Stimulated activated CD4-positive, alpha-beta T cell treated with anti-CD3 and anti-CD28 coated beads, Interleukin-15, amount 100 ng/mL, for 1 hour (primary cell): Measurements from ENCODE around the gene NPR2.

Experiments used
- DNase-seq, 2 donors: peaks; one replicate each; pipeline ENCODE4 v3.0.0-alpha.2; 2020; ENCODE audit warnings: low read depth in 1 of 2, low spot score in 1 of 2

Gene NPR2

DNA sequence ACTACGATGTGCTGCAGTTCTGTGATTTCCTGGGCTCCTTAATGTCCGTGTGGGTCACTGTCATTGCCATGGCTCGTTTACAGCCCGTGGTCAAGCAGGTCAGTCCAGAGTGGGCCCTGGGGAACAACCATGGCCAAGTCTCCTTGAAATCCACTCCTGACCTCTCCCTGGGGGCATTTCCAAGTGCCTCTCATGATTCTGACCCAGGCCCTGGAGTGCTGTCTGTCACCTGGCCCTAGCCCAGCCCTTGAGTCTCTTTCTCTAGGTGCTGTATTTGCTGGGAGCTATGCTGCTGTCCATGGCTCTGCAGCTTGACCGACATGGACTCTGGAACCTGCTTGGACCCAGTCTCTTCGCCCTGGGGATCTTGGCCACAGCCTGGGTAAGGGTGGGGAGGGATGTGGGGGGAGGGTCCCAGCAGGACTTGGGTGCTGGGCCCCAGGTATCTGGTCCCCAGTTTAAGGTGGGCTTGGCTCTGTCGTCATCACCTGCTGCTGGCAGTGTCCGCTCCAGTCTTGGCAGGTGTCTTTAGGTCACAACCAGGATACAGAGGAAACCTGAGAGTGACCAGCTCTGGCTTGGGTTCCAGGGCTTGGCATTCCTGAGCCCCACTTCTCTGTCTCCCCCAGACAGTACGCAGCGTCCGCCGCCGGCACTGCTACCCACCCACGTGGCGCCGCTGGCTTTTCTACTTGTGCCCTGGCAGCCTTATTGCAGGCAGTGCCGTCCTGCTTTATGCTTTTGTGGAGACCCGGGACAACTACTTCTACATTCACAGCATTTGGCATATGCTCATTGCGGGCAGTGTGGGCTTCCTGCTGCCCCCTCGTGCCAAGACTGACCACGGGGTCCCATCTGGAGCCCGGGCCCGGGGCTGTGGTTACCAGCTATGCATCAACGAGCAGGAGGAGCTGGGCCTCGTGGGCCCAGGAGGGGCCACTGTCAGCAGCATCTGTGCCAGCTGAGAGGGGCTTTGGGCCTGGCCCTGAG, 61.8 kb downstream of the NPR2 start:
- no peak for DNase-seq

DNA sequence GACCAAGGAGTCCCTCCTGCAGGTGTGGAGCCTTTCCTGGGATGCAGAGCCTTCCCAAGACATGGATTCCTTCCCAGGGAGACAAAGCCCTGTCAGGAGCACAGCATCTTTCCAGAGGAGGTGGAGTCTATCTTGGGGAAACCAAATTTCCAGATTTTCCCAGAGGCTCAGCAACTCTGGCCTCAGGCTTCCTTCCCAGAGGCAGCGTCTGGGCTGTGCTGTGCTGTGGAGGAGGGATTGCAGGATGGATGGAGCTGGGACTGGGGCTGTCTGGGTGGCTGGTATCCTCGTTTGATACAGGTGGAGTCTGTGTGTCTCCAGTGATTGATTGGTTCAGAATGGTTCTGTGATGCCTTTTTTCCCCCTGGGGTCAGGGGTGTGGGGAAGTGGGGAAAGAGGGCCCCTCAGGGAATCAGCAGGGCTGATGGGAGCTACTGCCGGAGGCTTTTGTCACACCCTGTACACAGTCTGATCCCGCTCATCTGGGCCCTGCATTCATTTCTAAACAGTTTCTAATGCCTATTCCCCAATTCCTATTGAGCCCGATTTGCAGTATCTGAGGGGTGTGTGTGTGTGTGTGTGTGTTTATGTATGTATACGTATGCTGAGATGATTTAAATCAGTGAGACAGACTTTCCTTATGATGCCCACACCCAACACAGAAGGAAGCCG, 62.8 kb downstream of the NPR2 start:
- no peak for DNase-seq

- DNase-seq = no peak
Observed at GRCh38 chr9:35856206-35856605, 64.8 kb downstream of the NPR2 start.

DNA sequence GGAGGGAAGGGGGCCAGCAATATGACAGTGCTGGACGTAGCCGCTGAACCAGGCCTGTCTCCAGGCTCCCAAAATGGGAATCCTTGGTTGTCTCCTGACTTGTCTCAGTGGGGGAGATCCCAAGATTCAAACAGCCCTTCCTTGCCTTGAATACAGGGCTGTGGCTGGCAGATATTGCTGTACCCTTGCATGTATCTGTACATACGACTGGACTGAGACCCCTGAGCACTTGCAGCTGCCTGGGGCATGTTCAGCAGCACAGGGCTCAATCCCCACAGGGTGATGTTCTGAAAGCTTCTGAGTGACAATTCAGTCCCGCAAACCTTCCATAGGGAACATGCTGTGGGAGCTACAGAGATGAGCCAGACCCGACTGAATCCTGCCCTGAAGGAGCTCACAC, 65.5 kb downstream of the NPR2 start:
- no peak for DNase-seq

- DNase-seq = no peak
Observed at GRCh38 chr9:35858458-35858857, 67.1 kb downstream of the NPR2 start.
